ENCODE results near the gene ZC3H12C.

Gene ZC3H12C

GRCh38 chr11:110077346-110077745, 15.8 kb upstream of the ZC3H12C start:
- no peak for DNase-seq

- DNase-seq = no peak
Observed at GRCh38 chr11:110077831-110078325, 15.3 kb upstream of the ZC3H12C start.

- DNase-seq = no peak
Observed at GRCh38 chr11:110078923-110079544, 14.2 kb upstream of the ZC3H12C start.

- no peak for DNase-seq
Observed at GRCh38 chr11:110079726-110080125, 13.5 kb upstream of the ZC3H12C start.

- DNase-seq = no peak
Observed at GRCh38 chr11:110081462-110082376, 11.5 kb upstream of the ZC3H12C start.

GRCh38 chr11:110082899-110083298, 10.3 kb upstream of the ZC3H12C start:
- no peak for DNase-seq

- no peak for DNase-seq
Observed at GRCh38 chr11:110085255-110085838, 7.8 kb upstream of the ZC3H12C start.

GRCh38 chr11:110086892-110087309, 6.3 kb upstream of the ZC3H12C start:
- no peak for DNase-seq

- DNase-seq = no peak
Observed at GRCh38 chr11:110087812-110088534, 5.2 kb upstream of the ZC3H12C start.

- DNase-seq = no peak
Observed at GRCh38 chr11:110088535-110089344, 4.5 kb upstream of the ZC3H12C start.

GRCh38 chr11:110089617-110090282, 3.4 kb upstream of the ZC3H12C start:
- DNase-seq = no peak

GRCh38 chr11:110090466-110091026, 2.6 kb upstream of the ZC3H12C start:
- DNase-seq = no peak

- DNase-seq = no peak
Observed at GRCh38 chr11:110092111-110092514, 1.1 kb upstream of the ZC3H12C start.

- DNase-seq = no peak
Observed at GRCh38 chr11:110093407-110094297, 460 bp downstream of the ZC3H12C start.

GRCh38 chr11:110094298-110095285, 1.4 kb downstream of the ZC3H12C start:
- no peak for DNase-seq

- no peak for DNase-seq
Observed at GRCh38 chr11:110095554-110095953, 2.4 kb downstream of the ZC3H12C start.

GRCh38 chr11:110096496-110096895, 3.3 kb downstream of the ZC3H12C start:
- DNase-seq = no peak

GRCh38 chr11:110097459-110098012, 4.3 kb downstream of the ZC3H12C start:
- DNase-seq = no peak
